HEK293 (cell line): Measurements from ENCODE around the gene SEMA3G.

Experiments used
- ZNF211 ChIP-seq: fragments of 450-650 bp; formaldehyde crosslinking; IDR thresholded peaks from 2 replicates; pipeline ENCODE4 v1.5.1; 2016; ENCODE audit warnings: low read depth, missing biosample characterization, missing genetic modification characterization
- TF ChIP-seq, protein P1 (sequence below): fragments of 450-650 bp; formaldehyde crosslinking; IDR thresholded peaks from 2 replicates; pipeline ENCODE4 v1.5.1; 2016; ENCODE audit warnings: missing biosample characterization, missing genetic modification characterization

- no peak for TF ChIP-seq ZNF211 (tag by site-specific recombination)
- TF ChIP-seq, protein P1, sequence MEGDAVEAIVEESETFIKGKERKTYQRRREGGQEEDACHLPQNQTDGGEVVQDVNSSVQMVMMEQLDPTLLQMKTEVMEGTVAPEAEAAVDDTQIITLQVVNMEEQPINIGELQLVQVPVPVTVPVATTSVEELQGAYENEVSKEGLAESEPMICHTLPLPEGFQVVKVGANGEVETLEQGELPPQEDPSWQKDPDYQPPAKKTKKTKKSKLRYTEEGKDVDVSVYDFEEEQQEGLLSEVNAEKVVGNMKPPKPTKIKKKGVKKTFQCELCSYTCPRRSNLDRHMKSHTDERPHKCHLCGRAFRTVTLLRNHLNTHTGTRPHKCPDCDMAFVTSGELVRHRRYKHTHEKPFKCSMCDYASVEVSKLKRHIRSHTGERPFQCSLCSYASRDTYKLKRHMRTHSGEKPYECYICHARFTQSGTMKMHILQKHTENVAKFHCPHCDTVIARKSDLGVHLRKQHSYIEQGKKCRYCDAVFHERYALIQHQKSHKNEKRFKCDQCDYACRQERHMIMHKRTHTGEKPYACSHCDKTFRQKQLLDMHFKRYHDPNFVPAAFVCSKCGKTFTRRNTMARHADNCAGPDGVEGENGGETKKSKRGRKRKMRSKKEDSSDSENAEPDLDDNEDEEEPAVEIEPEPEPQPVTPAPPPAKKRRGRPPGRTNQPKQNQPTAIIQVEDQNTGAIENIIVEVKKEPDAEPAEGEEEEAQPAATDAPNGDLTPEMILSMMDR (tag by site-specific recombination) = no peak
Observed at GRCh38 chr3:52431459-52432223, 13.3 kb downstream of the SEMA3G start.
